LNCAP (cell line): ENCODE data around the gene LPIN3.

Source experiments
- TF ChIP-seq, protein P1 (sequence below): fragments of 450-650 bp; IDR thresholded peaks from 2 replicates; pipeline ENCODE4 v1.5.1; 2017; ENCODE audit warnings: mild to moderate bottlenecking

LPIN3 gene

DNA sequence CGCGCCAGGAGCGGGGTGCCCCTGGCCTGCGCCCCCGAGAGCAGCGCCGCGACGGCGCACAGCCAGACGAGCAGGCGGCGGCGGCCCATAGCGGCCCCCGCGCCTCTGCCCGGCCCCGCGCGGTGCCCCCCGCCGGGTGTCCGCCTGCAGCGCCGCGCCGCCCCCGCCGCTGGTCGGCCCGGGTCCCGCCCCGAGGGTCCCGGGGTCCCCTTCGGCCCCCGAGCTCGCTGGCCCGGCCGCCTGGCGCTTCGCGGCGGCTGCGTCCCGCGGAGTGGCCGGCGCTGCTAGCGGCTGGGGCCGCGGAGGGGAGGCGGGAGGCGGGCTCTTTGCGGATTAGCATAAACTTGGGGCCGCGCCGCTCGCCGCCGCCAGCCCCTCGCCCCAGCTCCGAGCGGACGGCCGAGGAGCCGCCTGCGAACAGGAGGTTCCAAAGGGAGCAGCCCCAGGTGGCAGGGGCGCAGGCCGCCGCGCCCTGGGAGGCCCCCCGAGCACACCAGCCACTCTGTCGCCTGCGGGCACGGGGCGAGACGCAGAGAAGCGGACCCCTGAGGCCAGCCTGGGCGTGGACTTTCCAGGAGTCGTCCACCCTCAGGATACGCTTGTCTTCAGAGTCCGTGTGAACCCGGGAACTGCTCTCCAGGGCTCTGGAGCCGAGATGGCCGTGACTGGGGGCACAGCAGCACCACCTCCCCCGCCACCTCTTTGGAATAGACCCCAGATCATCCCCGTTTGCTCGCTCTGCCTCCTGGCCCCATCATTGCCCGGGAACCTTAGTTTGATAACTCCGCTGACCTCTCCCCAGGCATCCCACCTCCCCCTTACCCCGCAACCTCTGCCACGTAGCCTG is 26.1 kb downstream of the LPIN3 start, which contains the start of gene EMILIN3:
TSS of gene EMILIN3 (minus strand) at position 273 of the 847 bp plus-strand sequence. CDS start at position 89, 184 bp downstream.
- TF ChIP-seq, protein P1, sequence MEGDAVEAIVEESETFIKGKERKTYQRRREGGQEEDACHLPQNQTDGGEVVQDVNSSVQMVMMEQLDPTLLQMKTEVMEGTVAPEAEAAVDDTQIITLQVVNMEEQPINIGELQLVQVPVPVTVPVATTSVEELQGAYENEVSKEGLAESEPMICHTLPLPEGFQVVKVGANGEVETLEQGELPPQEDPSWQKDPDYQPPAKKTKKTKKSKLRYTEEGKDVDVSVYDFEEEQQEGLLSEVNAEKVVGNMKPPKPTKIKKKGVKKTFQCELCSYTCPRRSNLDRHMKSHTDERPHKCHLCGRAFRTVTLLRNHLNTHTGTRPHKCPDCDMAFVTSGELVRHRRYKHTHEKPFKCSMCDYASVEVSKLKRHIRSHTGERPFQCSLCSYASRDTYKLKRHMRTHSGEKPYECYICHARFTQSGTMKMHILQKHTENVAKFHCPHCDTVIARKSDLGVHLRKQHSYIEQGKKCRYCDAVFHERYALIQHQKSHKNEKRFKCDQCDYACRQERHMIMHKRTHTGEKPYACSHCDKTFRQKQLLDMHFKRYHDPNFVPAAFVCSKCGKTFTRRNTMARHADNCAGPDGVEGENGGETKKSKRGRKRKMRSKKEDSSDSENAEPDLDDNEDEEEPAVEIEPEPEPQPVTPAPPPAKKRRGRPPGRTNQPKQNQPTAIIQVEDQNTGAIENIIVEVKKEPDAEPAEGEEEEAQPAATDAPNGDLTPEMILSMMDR: no peak

DNA sequence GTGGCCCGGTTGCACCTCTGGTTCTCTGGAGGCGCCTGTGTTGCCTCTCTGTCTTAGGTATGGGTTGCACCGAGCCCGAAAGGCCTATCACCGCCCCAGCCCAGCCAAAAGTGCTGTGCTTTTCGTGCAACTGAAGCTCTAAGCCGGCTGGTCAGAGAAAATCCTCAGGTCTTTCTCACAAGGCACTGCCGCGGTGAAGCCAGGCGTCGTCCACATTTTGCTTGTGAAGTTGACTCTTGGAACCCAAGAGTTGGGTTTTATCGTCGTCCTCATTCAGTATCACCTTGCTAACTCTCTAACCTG is 26.7 kb downstream of the LPIN3 start:
- TF ChIP-seq, protein P1: no peak

DNA sequence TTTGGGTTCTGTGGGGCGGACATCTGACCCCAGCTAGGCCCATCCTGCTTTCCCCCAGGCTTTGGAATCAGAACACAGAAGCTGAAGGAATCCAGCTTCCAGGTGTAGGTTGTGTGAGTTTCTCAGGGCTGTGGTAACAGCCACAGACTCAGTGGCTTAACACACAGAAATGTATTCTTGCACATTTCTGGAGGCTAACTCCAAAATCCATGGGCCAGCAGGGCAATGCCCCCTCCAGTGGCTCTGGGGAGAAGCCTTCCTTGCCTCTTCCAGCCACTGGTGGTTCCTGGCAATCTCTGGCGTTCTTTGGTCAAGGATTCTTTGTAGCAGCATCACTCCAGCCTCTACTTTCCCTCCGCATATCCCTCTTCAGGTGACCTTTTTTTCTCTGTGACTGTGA is 27.3 kb downstream of the LPIN3 start:
- TF ChIP-seq, protein P1: no peak

DNA sequence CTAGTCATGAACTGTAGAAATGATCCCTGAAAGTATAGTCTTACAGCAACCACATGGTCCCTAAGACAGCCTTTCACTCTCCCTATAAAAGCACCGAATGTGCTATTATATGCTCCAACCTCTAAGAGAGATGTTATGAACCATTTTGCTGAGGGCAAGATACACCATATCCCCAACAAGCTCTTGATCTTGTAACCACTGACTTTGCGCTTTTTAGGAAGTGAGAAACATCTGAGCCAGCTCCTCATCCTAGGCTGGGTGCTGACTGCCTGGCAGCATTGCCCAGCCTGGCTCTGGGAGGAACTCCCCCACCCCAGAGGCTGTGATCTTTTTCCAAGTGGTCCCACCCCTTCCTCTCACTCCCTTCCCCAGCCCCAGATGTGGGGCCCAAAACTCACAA is 29.1 kb downstream of the LPIN3 start:
- TF ChIP-seq, protein P1: no peak

DNA sequence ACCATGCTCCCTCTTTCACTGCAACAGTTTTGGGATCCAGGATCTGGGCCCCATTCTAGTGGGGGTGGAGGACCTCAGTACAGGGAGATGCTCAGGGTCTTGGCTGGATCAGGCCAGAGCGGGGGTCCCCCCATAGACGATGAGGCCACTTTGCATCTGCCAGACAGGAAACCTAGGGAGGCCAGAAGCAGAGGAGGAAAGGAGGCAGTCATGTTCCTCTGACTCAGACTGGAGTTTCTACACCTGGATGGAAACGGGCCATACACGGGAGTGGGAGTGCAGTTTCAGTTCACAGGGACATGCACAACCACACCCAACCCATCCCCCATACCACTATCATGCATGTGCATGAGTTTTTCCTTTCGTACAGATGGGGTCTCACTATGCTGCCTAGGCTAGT is 29.6 kb downstream of the LPIN3 start:
- TF ChIP-seq, protein P1: no peak

DNA sequence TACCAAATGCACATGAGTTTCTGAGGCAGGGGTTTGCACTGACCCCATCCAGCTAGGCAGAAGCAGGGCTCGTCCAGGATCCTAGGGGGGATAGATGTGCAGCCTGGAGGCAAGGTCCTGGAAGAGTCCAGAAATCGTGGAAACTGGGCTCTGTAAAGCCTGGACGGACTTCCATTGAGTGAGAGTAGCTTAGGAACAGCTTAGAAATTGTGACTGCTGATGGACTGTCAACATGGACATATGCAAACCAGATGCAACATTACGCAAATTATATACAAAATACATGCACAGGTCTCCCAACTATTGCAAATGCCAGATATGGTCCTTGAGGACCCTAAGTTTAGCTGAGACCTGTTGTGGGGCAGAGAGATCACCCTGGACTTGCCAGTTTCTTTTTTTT is 30.8 kb downstream of the LPIN3 start:
- TF ChIP-seq, protein P1: no peak

DNA sequence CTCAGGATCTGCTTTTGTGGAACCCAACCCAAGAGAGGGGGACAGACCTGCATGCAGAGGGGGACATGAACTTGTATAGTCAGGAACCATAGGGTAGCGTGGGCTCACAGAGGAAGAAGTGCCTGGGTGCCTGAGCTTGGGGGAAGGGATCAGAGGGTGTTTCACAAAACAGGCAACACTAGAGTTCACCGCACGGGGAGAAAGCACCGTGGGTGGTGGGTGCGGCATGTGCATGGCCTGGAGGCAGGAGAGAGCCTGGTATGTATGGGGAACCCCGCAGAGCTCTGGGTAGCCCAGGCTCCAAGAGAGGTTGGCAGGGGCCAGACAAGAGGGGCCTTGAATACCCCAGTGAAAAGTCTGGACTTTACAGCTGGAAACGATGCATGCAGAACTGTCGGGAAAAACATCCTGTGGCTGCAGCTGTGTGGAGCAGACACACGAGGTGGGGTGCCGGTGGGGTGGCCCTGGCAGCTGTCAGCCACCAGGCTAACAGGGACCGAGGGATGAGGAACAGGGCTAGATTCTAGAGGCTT is 32.7 kb downstream of the LPIN3 start:
- TF ChIP-seq, protein P1: no peak
